Suprapubic skin (tissue), 4 donors: Measurements from ENCODE around the gene OR5D16. TPM values are rescaled to one million over a fixed set of nuclear protein-coding genes. Genes with fewer than 3 reads are reported as not detected.

ENCODE experiments used
- DNase-seq, 2 donors: peaks; one replicate each; pipeline ENCODE4 v3.0.0-alpha.2; 2019; ENCODE audit warnings: low spot score in 2 of 2
- H3K27ac ChIP-seq: fragments of 200-600 bp; sonication (generic); one replicate; pipeline ENCODE4 v1.5.1; 2019
- H3K27me3 ChIP-seq: fragments of 200-600 bp; sonication (generic); one replicate; pipeline ENCODE4 v1.5.1; 2019
- H3K36me3 ChIP-seq: fragments of 200-600 bp; sonication (generic); one replicate; pipeline ENCODE4 v1.5.1; 2019
- H3K4me1 ChIP-seq: fragments of 200-600 bp; sonication (generic); one replicate; pipeline ENCODE4 v1.5.1; 2019
- H3K4me3 ChIP-seq: fragments of 200-600 bp; sonication (generic); one replicate; pipeline ENCODE4 v1.5.1; 2019; ENCODE audit warnings: mild to moderate bottlenecking
- H3K9me3 ChIP-seq: fragments of 200-600 bp; sonication (generic); one replicate; pipeline ENCODE4 v1.5.1; 2019
- CTCF ChIP-seq, 2 donors: fragments of 200-600 bp in 1 of 2; fragments of 450-650 bp in 1 of 2; sonication (generic) in 1 of 2; IDR thresholded peaks; one replicate each; pipeline ENCODE4 v1.5.1; 2016 to 2019; ENCODE audit warnings: antibody characterized with exemption in 2 of 2, mild to moderate bottlenecking in 1 of 2, moderate library complexity in 1 of 2
- EP300 ChIP-seq: sonication (generic); formaldehyde crosslinking; IDR thresholded peaks from one replicate; pipeline ENCODE4 v1.6.1; 2017; ENCODE audit warnings: antibody characterized with exemption
- POLR2A ChIP-seq, 2 donors: fragments of 450-650 bp; IDR thresholded peaks; one replicate each; pipeline ENCODE4 v1.6.1; 2017; ENCODE audit warnings: antibody characterized with exemption in 2 of 2, mild to moderate bottlenecking in 2 of 2, moderate library complexity in 2 of 2
- POLR2AphosphoS5 ChIP-seq, 3 donors: sonication (generic); formaldehyde crosslinking; IDR thresholded peaks; one replicate each; pipeline ENCODE4 v1.6.1; 2017; ENCODE audit warnings: antibody characterized with exemption in 3 of 3
- WGBS: methylation state at CpG from one replicate; pipeline ENCODE4 v1.1.5; 2018; 5-methylcytosine and 5-hydroxymethylcytosine counted together
- total RNA-seq, 4 donors: library from RNA; depleted of rRNA; stranded (reverse); fragments of >200 nt; gene quantifications; one replicate each; pipeline ENCODE4 v1.1.0, GENCODE V29; 2016

Gene OR5D16
- total RNA-seq, 4 donors from 2014 or later: not detected

- WGBS: 88% methylated on average over 1 of the region's 1 CpG
- no peak within 1 kb of the TSS for H3K27ac ChIP-seq
- no peak for DNase-seq
Measured at GRCh38 chr11:55811067-55811466, 27.5 kb upstream of the OR5D16 start, which contains the start of gene OR5L1. TSS of gene OR5L1 (plus strand) at chr11:55811367. CDS start at chr11:55811467, 100 bp downstream.

GRCh38 chr11:55819330-55819729, 19.2 kb upstream of the OR5D16 start, which contains the start of gene OR5D18:
TSS of gene OR5D18 (plus strand) at chr11:55819630. CDS start at chr11:55819630, 0 bp downstream.
- H3K36me3 ChIP-seq: no peaks in the 10 kb centered on the region
- H3K27me3 ChIP-seq: no peaks in the 10 kb centered on the region
- DNase-seq: no peak
- H3K9me3 ChIP-seq: no peaks in the 10 kb centered on the region
- no peaks in the 10 kb centered on the region for H3K4me1 ChIP-seq
- H3K27ac ChIP-seq: no peak within 1 kb of the TSS
- no peak within 1 kb of the TSS for H3K4me3 ChIP-seq
- TF ChIP-seq POLR2AphosphoS5 (IDR thresholded peaks at IDR 0.05): no peak
- TF ChIP-seq POLR2A (IDR thresholded peaks at IDR 0.05): no peak
- TF ChIP-seq EP300: no peak
- TF ChIP-seq CTCF (IDR thresholded peaks at IDR 0.05): no peak
- WGBS: 85% methylated on average over 5 of the region's 5 CpGs

More at GRCh38 chr11:55811067-55811466, 27.5 kb upstream of the OR5D16 start, which contains the start of gene OR5L1:
- H3K27me3 ChIP-seq: no peaks in the 10 kb centered on the region
- no peak within 1 kb of the TSS for H3K4me3 ChIP-seq
- no peaks in the 10 kb centered on the region for H3K36me3 ChIP-seq
- TF ChIP-seq POLR2A (IDR thresholded peaks at IDR 0.05) (no peak), CTCF (IDR thresholded peaks at IDR 0.05) (no peak), EP300 (no peak), POLR2AphosphoS5 (IDR thresholded peaks at IDR 0.05) (no peak)
- peaks cover 9% of the 10 kb centered on the region for H3K9me3 ChIP-seq
- no peaks in the 10 kb centered on the region for H3K4me1 ChIP-seq

GRCh38 chr11:55826919-55827318, 11.6 kb upstream of the OR5D16 start, which contains the start of gene OR5L2:
TSS of gene OR5L2 (plus strand) at chr11:55827219. CDS start at chr11:55827219, 0 bp downstream.
- DNase-seq: no peak
- H3K36me3 ChIP-seq: no peaks in the 10 kb centered on the region
- H3K27me3 ChIP-seq: no peaks in the 10 kb centered on the region
- no peak for TF ChIP-seq CTCF (IDR thresholded peaks at IDR 0.05)
- no peak for TF ChIP-seq POLR2AphosphoS5 (IDR thresholded peaks at IDR 0.05)
- no peak for TF ChIP-seq EP300
- no peaks in the 10 kb centered on the region for H3K9me3 ChIP-seq
- no peak within 1 kb of the TSS for H3K27ac ChIP-seq
- no peak within 1 kb of the TSS for H3K4me3 ChIP-seq
- no peaks in the 10 kb centered on the region for H3K4me1 ChIP-seq

- no peak for DNase-seq
- Histone ChIP-seq H3K4me1 (no peaks in the 10 kb centered on the region), H3K27me3 (no peaks in the 10 kb centered on the region), H3K4me3 (no peak overlapping the region), H3K27ac (no peak overlapping the region), H3K36me3 (no peaks in the 10 kb centered on the region), H3K9me3 (peaks cover 5% of the 10 kb centered on the region)
- no peak for TF ChIP-seq POLR2A (IDR thresholded peaks at IDR 0.05)
- no peak for TF ChIP-seq CTCF (IDR thresholded peaks at IDR 0.05)
- no peak for TF ChIP-seq POLR2AphosphoS5 (IDR thresholded peaks at IDR 0.05)
- TF ChIP-seq EP300: no peak
- WGBS: 42% methylated on average over 2 of the region's 2 CpGs
Measured at GRCh38 chr11:55847453-55847852, 8.9 kb downstream of the OR5D16 start.

- no peak overlapping the region for H3K27ac ChIP-seq
- no peaks in the 10 kb centered on the region for H3K27me3 ChIP-seq
- no peaks in the 10 kb centered on the region for H3K36me3 ChIP-seq
- H3K4me1 ChIP-seq: no peaks in the 10 kb centered on the region
- no peak for DNase-seq
- TF ChIP-seq POLR2AphosphoS5 (IDR thresholded peaks at IDR 0.05) (no peak), POLR2A (IDR thresholded peaks at IDR 0.05) (no peak), CTCF (IDR thresholded peaks at IDR 0.05) (no peak), EP300 (no peak)
- H3K9me3 ChIP-seq: peaks cover 5% of the 10 kb centered on the region
- H3K4me3 ChIP-seq: no peak overlapping the region
Measured at GRCh38 chr11:55849037-55849436, 10.5 kb downstream of the OR5D16 start.
